Adrenal gland (tissue), 12 donors: ENCODE data around the gene MGMT. TPM values are rescaled to one million over a fixed set of nuclear protein-coding genes. Genes with fewer than 3 reads are reported as not detected.
A peak's percentile ranks its signal among the peaks of the same experiment; 100 is the strongest.

Experiments
- DNase-seq, 7 donors: peaks; one replicate each; pipeline ENCODE4 v3.0.0-alpha.2; 2019 to 2020
- H3K27ac ChIP-seq, 5 donors: fragments of 200-600 bp; sonication (generic) in 4 of 5; 1 replicate in 3 of 5; 2 replicates in 2 of 5; pipeline versions ENCODE4 v1.5.1 to v1.8.0; 2016 to 2020; ENCODE audit warnings: mild to moderate bottlenecking in 1 of 5
- H3K27me3 ChIP-seq: fragments of 200-600 bp; 2 replicates; pipeline ENCODE4 v1.8.0; 2021
- H3K36me3 ChIP-seq, 2 donors: fragments of 200-600 bp; replicated peaks in 1 of 2; 1 replicate in 1 of 2; 2 replicates in 1 of 2; pipeline versions ENCODE4 v1.5.1 to v1.8.0; 2018 to 2022
- H3K4me1 ChIP-seq, 2 donors: fragments of 200-600 bp; replicated peaks in 1 of 2; 1 replicate in 1 of 2; 2 replicates in 1 of 2; pipeline versions ENCODE4 v1.5.1 to v1.8.0; 2018 to 2021
- H3K4me3 ChIP-seq, 4 donors: fragments of 200-600 bp; sonication (generic) in 3 of 4; one replicate each; pipeline ENCODE4 v1.5.1; 2016 to 2018
- H3K9me3 ChIP-seq, 3 donors: fragments of 200-600 bp; sonication (generic) in 1 of 3; replicated peaks in 1 of 3; 1 replicate in 2 of 3; 2 replicates in 1 of 3; pipeline versions ENCODE4 v1.5.1 to v1.8.0; 2016 to 2021
- CTCF ChIP-seq, 6 experiments: fragments of 450-650 bp in 4 of 6; fragments of 200-600 bp in 2 of 6; sonication (generic) in 1 of 6; IDR thresholded peaks; 1 replicate in 5 of 6; 2 replicates in 1 of 6; pipeline versions ENCODE4 v1.5.1 to v1.8.0; 2016 to 2021; ENCODE audit warnings: antibody characterized with exemption in 6 of 6, mild to moderate bottlenecking in 2 of 6, moderate library complexity in 1 of 6
- POLR2A ChIP-seq, 2 donors: fragments of 450-650 bp; IDR thresholded peaks; one replicate each; pipeline ENCODE4 v1.6.1; 2017; ENCODE audit warnings: antibody characterized with exemption in 2 of 2, mild to moderate bottlenecking in 2 of 2, moderate library complexity in 1 of 2
- WGBS, 4 donors: extraction: QIAGEN DNeasy Blood & Tissue Kit in 2 of 4; methylation state at CpG; one replicate each; pipeline versions ENCODE4 v1.1.5 to v1.1.7; 2013 to 2017; 5-methylcytosine and 5-hydroxymethylcytosine counted together
- intact Hi-C, 2 donors: fragments of 100-400 bp; cut with DNase I; formaldehyde crosslinking; loops; one replicate each; pipeline versions ENCODE4 v1.14.1 to v1.15.0; 2022 to 2023
- polyA plus RNA-seq, 3 donors: library from polyadenylated mRNA; stranded (reverse); fragments of 200-250 nt in 2 of 3; fragments of 350-450 nt in 1 of 3; fragmentation: Illumina TruSeq in 1 of 3; extraction: RNeasy Lipid Tissue Mini Kit (QIAGEN cat#74804) in 1 of 3; gene quantifications; one replicate each; pipeline ENCODE4 v1.2.3, GENCODE V29; 2013 to 2014
- total RNA-seq, 9 donors: library from RNA; depleted of rRNA in 4 of 9; stranded (reverse); fragments of >200 nt in 4 of 9; fragments of 120-200 nt in 1 of 9; fragmentation: NEBNext Ultra II Directional in 1 of 9; extraction: Animal tissue kit (Norgen Biotek cat#: 25700) in 1 of 9; gene quantifications; one replicate each; pipeline versions ENCODE4 v1.1.0 to v1.2.4, GENCODE V29; 2013 to 2023
- donor health status: healthy with polysubstance abuse.
- donor health status: Bipolar disorder and iron deficiency.
- donor health status: DM: yes; HTN: yes; CAD: no.
- donor health status: DM: no; HTN: no; CAD: no.
- donor health status: DM: no; HTN: no; CAD: no.
- donor health status: DM: yes; HTN: yes; CAD: no.

The MGMT gene
- total and polyA plus RNA-seq, 12 donors, result 3.8 to 35.8 (median 21.2) TPM

- H3K9me3 ChIP-seq, result no peaks in the 10 kb centered on the region
- no peaks in the 10 kb centered on the region for H3K27me3 ChIP-seq
- no peak overlapping the region for H3K4me3 ChIP-seq
- intact Hi-C loops, result no loop called here
- peak in 1 of 7 donors; percentile 29 for DNase-seq
- no peak overlapping the region for H3K27ac ChIP-seq
- TF ChIP-seq POLR2A (IDR thresholded peaks at IDR 0.05) (no peak), CTCF (IDR thresholded peaks at IDR 0.05) (no peak)
- WGBS, 4 donors, result 90 to 97% (median 90%) methylated on average over 9 of the region's 9 CpGs
- H3K4me1 ChIP-seq, result no peaks in the 10 kb centered on the region
- H3K36me3 ChIP-seq, result no peaks in the 10 kb centered on the region
Observed at GRCh38 chr10:129541200-129541599, 74.2 kb downstream of the MGMT start.

DNA sequence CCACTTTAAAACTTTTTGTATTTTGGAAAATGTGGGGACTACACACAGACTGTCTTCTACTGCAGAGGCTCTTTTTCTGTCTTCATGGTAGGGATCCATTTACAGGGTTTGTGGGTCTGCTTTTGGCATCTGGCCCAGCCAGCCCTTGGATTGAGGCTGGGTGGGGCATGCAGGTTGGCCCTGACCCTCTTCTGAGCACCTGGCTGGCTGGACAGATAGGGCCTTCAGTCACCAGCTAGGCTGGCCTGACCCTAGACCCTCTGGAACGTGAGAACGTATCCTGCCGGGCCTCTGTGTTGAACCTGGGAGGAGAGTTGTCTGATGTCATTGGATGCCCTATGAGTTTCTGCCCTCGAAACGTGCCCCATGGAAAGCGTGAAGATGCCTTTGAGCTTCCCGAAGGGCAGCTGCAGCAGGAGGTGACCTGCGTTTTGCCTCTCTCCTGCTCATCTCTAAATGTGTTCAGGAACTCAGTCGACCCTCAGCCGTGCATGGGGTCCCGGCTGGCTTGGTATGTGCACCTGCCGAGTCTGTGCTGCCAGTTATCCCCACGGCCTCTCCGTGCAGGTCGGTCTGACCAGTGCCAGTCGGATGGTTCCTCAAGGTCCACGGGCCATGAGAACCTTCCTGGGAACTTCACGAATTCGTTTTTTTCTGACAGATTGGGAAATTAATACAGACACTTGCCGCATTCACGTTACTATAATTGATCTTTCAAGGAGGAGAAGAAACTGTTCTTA lies 74.9 kb downstream of the MGMT start:
- DNase-seq, result peak in 1 of 7 donors; percentile 30
- Histone ChIP-seq H3K4me3 (no peak overlapping the region), H3K9me3 (no peaks in the 10 kb centered on the region), H3K4me1 (no peaks in the 10 kb centered on the region), H3K27ac (no peak overlapping the region), H3K36me3 (no peaks in the 10 kb centered on the region), H3K27me3 (no peaks in the 10 kb centered on the region)
- intact Hi-C loops, result no loop called here
- TF ChIP-seq POLR2A (IDR thresholded peaks at IDR 0.05) (no peak), CTCF (IDR thresholded peaks at IDR 0.05) (no peak)
- 95 to 97% (median 96%) methylated on average over 19 to 21 of the region's 21 CpGs for WGBS, 4 donors

GRCh38 chr10:129542589-129542988 lies 75.5 kb downstream of the MGMT start:
- Histone ChIP-seq H3K4me3 (no peak overlapping the region), H3K4me1 (no peaks in the 10 kb centered on the region), H3K9me3 (no peaks in the 10 kb centered on the region), H3K27ac (no peak overlapping the region), H3K36me3 (no peaks in the 10 kb centered on the region), H3K27me3 (no peaks in the 10 kb centered on the region)
- DNase-seq, result peak in 1 of 7 donors; percentile 20
- WGBS, 4 donors, result 91 to 97% (median 94%) methylated on average over 10 of the region's 10 CpGs
- TF ChIP-seq POLR2A (IDR thresholded peaks at IDR 0.05), result no peak
- TF ChIP-seq CTCF (IDR thresholded peaks at IDR 0.05), result no peak
- intact Hi-C loops, result no loop called here

DNA sequence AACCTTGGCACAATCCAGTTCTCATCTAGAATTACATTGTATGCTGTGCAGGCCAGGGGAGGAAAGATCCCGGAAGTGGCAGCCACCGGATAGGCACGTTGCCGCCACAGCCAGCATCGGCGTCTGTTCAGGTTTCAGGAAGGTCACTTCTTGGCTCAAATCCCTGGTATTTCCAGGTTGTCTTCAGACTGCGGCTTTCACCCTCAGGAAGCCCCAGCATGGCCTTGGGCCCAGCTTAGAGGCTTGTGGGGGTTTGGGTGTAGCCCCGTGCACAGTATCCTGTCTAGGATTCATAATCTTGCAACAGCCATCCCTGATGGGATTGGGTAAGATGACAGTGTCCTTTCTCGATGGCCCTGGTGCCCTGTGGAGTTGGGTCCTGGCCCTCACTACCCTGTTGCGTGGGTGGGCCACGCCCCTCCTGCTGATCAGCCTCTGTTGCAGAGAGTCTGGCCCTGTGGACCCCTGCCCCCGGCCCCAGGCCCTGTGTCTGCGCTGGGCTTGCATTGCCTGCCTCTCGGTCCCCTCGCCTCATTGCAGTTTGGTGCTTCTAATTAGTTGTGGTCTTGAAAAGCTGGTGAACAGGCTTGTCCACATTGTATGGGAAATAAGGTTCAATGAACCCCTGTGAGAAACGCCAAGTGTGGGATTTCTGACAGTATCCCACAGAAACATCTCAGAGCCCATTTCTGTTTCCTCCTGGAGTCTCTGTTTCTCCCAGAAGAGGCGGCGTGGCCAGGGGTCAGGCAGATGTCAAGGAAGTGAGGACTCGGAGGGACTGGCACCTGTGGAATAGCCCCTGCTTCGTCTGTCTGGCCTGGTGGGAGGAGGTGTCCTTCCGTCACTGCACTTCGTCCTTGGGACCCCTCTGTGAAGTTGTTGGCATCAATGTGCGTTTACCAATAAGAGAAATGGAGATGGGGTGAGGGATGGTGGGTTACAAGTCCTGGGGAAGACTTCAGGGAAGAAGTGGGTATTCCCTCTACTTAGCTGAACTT lies 77.5 kb downstream of the MGMT start:
- H3K4me3 ChIP-seq, result no peak overlapping the region
- no peaks in the 10 kb centered on the region for H3K36me3 ChIP-seq
- TF ChIP-seq POLR2A (IDR thresholded peaks at IDR 0.05), result no peak
- no peak for TF ChIP-seq CTCF (IDR thresholded peaks at IDR 0.05)
- H3K27ac ChIP-seq, result no peak overlapping the region
- H3K4me1 ChIP-seq, result no peaks in the 10 kb centered on the region
- intact Hi-C loops, result no loop called here
- WGBS, 4 donors, result 89 to 96% (median 91%) methylated on average over 18 to 23 of the region's 23 CpGs
- no peaks in the 10 kb centered on the region for H3K27me3 ChIP-seq
- peak in 3 of 7 donors; percentile 5 to 54 (median 25) for DNase-seq
- H3K9me3 ChIP-seq, result no peaks in the 10 kb centered on the region
